GM18873 (cell line): ENCODE data around the gene IMMP2L.

Experiments
- ATAC-seq: cut with Tn5 transposase; IDR thresholded peaks from one replicate; pipeline ENCODE4 v1.9.1; 2021; ENCODE audit warnings: mild to moderate bottlenecking, moderate library complexity, moderate number of reproducible peaks; ENCODE audit not compliant: unreplicated experiment, low FRiP score

Gene IMMP2L

DNA sequence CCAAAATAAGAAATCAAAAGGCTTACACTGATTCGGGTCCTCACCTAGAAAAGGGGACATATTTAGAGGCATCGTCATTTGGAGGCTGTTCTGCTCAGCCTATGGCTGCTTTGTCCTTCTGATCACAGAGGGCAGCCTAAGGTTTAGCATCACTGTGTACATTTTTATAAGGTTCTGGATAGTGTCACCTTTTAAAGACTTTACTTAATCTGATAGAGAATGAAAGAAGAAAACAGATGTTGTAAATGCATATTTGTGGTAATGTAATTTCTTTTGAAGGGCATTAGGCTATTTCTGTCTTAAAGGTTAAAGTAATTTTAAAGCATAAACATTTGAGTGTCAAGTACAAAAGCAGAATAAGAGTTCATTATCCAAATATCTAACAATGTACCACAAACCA is 916.7 kb downstream of the IMMP2L start:
- ATAC-seq = no peak

DNA sequence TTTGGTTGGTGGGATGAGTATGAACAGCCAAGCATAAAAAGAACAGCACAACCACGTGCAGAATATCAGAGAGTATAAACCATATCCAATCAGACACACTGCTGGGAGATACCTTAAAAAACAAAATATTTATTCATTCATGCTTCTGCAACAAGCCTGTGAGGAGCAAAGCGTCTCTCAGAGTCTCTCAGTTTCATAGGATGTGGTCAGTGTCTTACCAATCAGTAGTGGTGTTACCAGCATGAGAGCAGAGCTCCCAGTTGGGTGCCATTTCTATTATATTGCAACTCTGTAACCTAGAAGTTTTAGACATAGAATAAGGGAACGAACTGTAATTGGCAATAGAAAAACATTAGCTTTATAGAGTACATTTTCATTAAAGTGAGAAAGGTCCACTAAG is 917.2 kb downstream of the IMMP2L start:
- ATAC-seq = no peak

DNA sequence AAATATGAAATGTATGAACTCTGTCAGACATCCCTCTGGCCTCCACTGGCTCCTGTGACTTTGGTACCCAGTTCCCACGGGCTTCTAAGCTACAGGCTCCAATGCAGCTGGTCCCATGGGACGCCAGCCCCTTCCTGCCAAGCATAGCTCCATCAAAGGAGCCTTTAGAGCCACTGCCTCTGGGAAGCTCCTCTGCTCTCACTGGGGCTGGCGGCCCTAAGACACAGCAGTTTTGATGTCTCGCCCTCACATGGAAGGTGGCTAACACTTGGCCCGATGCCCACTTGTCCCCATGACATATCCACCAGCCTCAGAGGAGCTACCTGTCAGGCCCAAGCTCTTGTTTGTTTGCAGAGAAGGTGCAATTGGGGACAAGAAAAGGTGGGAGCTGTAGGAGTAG is 925.0 kb downstream of the IMMP2L start:
- no peak for ATAC-seq

DNA sequence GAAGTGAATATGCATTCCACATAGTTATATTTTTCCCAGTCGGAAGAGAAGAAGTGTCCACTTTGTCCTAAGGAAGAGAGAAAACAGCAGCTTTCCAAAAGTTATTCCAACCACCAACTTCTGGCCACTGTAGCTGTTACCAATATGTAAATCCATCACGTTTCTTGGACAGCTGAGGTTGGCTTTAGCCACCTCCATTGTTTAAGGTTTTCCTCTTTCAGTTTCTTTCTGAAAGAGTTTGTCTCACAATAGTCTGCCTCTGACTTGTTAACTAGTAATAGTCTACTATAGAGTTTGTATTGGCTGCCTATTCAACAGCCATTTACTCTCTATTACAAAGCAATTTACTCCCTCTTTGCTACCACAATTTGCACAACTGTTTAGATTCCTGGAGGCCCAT is 929.0 kb downstream of the IMMP2L start:
- no peak for ATAC-seq

DNA sequence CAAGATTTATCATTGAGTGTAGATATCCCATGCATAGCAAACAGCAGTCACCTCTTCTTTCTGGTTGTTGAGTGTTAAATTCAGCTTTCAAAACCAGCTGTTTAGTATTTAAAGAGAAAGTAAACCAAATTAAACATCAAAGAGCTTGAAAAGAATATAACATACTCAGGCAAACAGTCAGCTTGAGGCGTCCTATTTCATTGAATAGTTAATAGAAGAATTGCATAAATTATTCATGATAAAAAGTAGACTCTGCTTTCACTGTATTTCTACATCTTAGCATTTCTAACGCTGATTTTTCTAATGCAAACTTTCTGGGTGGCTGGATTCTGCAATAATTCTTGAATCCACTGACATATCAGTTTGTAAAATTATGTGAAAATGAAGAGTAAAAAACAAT is 935.9 kb downstream of the IMMP2L start:
- no peak for ATAC-seq

DNA sequence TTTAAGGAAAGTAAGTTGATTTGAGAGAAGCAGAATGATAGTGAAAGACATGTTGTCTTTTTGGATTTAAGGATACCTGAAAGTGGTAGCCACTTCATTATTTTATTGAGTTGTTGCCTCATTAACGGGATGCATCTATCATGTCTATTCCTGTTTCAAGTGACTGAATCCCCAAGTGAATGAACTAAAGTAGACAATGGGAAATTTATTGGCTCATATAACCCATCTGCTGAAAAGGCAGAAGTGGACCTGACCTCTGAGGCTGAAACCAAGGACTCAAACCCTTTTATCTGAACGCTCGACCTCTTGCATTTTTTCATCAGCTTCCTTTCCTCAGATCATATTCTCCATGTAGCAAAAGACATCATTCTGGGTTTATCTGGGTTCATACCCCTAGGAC is 937.0 kb downstream of the IMMP2L start:
- no peak for ATAC-seq

DNA sequence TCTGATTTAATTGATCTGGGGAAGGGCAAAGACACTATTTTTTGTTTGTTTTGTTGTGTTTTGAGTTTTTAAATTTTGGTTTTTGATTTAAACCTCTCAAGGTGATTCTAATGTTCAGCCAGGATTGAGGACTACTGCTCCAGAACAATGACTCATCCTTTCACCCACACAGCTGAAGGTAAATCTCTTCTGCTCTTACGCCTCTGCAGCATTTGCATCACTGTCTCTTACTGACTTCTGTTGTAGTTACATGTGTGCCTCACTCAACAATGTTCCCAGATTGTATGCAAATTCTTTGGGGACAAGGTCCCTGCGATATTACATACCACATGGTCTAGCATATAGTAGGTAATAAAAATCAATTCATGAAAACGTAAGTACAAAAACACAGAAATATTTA is 938.9 kb downstream of the IMMP2L start:
- ATAC-seq = no peak

DNA sequence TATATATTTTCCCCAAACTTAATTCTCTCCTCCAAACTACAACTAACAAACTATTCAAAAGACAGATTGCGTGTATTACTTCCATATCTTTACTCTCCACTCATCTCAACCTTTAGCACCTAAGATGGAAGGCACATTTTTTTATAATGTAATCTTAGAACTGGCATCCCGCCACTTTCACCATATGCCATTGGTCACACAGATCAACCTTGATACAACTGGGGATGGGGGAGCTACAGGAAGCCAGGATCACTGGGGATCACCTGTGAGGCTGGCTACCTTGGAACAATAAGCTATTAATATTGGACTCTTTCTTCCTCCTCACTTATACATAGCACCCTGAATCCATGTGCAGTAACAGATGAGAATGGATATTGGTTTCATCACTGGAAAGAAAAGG is 941.0 kb downstream of the IMMP2L start:
- ATAC-seq = no peak

DNA sequence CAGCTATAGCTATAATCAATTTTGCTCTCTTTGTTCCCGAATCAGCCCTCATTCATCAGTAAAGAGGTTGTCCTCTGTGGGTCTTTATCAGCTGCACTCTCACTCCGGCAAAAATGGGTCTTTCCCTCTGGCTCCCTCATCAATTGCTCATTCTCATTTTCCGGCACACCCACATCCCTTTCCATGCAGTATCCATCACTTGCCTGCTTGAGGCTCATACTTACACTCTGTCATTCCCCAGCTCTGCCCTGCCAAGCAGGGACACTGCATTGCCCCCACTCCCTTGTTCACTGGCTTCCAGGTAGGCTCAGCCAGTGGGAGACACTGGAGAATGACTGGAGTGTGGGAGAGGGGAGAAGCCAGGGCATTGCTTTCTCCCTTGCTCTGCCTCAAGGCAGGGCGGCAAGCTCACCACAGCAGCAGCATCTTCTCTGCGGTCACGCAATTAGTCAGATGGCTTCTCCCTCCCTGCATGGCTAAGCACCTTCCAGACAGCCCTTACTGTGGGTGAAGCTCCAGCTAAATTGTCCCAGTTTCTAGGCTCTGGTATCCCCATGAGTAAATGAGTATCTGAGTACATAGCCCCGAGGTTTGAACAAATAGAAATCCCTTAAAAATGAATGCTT is 942.1 kb downstream of the IMMP2L start:
- ATAC-seq = no peak
